DMS 273 treated with DMSO at 0.1 percent for 48 hours (cell line): ENCODE data around the gene UGT1A4.
"Not testable (repeated sequence)": the region's sequence is repeated elsewhere in the genome, so short reads cannot be mapped to it uniquely, and the experiment has no call there.

Experiments used
- DNase-seq: peaks from one replicate; lab custom pipeline; 2025; lab: John Stamatoyannopoulos, UW

UGT1A4 gene

DNA sequence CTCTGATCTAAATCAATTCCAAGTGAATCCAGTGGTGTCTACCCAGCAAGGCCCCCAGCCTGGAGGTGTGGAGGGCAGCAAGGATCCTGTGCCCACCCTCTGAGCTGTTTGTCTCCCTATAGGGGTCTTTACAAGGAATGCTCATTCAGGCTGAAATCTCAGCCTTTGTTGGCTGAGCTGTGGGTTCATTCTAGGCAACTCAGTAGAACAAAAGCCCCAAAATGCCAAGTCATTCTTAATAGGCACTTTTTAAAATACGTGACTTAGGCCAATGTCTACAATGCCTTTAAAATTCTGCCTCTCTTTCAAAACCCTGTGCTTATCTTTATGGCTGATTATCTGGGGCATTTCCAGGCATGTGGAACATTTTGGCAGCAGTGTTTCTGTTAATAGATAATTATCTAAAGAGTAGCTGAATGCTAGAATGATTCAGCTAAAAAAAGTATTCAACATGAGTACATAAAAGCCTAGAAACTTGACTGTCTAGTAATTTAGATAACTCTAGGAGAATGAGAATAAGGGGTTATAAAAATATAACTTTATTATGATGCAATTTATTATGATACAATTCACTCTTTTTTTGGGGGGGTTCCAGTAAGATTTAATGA lies 18.4 kb upstream of the UGT1A4 start:
- DNase-seq, result no peak

DNA sequence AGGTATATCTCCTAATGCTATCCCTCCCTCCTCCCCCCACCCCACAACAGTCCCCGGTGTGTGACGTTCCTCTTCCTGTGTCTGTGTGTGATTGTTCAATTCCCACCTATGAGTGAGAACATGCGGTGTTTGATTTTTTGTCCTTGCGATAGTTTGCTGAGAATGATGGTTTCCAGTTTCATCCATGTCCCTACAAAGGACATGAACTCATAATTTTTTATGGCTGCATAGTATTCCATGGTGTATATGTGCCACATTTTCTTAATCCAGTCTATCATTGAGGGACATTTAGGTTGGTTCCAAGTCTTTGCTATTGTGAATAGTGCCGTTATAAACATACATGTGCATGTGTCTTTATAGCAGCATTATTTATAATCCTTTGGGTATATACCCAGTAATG lies 17.7 kb upstream of the UGT1A4 start:
- not testable (repeated sequence) for DNase-seq

GRCh38 chr2:233702238-233702637 lies 16.3 kb upstream of the UGT1A4 start:
- no peak for DNase-seq

DNA sequence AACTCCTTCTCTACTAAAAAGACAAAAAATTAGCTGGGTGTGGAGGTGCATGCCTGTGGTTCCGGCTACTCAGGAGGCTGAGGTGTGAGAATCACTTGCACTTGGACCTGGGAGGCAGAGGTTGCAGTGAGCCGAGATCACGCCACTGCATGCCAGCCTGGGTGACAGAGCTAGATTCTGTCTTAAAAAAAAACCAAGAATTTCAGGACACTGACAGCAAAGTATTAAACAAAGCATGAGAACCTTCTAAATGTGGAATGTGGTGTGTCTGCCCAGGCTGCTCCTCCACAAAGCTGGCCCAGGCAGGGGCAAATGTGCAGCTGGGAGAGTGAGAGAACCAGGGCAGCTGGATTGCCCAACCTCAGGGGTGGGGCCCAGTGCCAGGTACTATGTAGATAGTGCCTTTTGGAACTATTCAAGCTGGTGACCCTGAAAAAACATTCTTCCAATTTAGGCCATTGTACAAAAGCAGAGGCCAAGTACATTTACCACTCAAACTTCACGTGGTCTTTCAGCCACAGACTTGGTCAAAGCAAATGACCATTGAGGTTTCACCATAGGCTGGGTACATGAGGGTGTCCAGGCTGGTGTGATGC lies 12.5 kb upstream of the UGT1A4 start:
- no peak for DNase-seq

DNA sequence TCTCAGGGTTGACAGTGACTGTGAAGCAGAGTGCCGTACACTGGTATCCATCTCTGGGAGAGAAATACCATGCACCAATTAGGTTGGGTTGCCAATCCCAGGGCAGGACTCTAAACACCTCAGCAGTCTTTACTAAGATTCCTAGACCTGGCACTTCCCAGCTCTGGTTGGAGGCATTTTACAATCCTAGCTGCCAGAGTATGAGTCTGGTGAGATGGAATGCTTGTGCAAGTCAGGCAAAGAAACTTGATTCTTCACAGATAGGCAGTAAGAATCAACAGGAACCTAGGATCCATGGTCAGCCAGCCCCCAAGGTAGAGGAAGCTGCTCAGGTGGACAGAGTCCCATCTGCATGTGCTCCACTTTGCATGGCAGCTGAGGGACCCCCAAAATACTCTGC lies 11.8 kb upstream of the UGT1A4 start:
- no peak for DNase-seq

DNA sequence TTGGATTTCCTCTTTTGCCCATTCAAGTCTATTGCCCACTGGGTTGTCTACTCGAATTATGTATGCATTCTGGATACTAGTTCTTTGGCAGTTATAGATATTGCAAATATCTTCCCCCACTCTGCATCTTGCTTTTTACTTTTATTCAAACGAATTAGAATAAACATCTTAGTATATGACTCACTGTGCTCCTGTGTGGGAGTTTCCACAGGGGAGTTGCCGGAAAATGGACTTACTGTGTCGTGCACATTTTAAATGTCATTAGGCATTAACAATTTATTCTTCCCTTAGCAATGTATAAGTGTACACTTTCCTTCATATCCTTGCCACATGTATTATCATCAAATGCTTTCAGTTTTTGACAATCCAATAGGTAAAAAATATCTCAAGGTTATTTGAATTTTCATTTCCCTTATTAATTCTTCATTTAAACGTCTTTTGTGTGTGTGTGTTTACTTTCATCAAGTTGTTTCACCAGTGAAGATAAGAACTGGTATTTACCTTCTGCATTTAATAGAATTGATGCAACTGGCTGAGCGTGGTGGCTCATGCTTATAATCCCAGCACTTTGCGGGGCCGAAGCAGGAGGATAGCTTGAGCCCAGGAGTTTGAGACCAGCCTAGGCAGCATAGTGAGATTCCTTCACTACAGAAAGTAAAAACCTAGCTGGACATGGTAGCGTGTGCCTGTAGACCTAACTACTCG lies 10.4 kb upstream of the UGT1A4 start:
- DNase-seq, result no peak

GRCh38 chr2:233708942-233709341 lies 9.6 kb upstream of the UGT1A4 start:
- no peak for DNase-seq

GRCh38 chr2:233711312-233712008 lies 7.1 kb upstream of the UGT1A4 start:
- DNase-seq, result peak; percentile 3

DNA sequence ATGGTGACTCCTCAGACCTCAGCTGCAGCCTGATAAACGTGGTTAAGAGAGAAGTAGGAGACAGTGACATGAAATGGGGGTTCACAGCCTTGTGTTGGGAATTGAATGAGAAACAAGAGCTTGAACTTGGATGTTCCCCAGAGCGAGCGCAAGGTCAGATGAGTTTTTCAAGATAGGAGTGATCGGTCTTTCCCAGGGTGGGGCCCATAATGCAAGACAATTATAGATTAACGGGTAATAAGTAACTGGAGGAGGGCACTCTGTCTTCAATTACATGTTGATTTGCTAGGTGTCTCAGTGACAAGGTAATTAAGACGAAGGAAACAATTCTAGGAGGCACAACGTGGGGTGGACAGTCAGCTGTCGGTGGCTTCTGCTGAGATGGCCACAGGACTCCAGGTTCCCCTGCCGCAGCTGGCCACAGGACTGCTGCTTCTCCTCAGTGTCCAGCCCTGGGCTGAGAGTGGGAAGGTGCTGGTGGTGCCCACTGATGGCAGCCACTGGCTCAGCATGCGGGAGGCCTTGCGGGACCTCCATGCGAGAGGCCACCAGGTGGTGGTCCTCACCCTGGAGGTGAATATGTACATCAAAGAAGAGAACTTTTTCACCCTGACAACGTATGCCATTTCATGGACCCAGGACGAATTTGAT lies 5.8 kb upstream of the UGT1A4 start, which contains the start of gene UGT1A5:
Gene UGT1A5, plus strand, starts transcription at position 297 of the 651 bp plus-strand sequence. Its CDS starts 85 bp downstream, at position 382.
- DNase-seq, result no peak

GRCh38 chr2:233713262-233713615 lies 5.3 kb upstream of the UGT1A4 start:
- no peak for DNase-seq

DNA sequence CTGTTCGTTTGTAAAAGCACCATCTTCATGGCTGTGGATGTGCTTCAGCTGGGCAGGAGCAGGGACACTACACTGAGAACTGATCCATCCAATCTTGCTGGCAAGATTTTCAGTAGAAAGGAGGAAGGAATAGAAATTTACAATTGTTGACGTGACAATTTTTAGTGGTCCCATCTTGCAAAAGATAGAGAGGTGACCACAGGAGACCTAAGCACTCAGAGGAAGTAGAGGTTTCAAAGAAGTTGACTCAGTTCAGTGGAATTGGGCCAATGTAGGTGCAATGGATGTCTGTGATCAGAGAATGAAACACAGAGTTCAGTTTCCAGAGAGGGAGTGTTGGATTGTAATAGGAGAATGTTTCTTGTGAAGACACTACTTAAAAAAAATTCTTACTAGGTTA lies 4.4 kb upstream of the UGT1A4 start:
- no peak for DNase-seq

DNA sequence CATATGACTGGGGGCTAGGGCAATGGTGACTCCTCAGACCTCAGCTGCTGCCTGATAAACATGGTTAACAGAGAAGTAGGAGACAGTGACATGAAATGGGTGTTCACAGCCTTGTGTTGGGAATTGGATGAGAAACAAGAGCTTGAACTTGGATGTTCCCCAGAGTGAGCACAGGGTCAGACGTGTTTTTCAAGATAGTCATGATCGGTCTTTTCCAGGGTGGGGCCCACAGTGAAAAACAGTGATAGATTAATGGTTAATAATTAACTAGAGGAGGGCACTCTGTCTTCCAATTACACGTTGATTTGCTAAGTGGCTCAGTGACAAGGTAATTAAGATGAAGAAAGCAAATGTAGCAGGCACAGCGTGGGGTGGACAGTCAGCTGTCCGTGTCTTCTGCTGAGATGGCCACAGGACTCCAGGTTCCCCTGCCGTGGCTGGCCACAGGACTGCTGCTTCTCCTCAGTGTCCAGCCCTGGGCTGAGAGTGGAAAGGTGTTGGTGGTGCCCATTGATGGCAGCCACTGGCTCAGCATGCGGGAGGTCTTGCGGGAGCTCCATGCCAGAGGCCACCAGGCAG lies 10.3 kb downstream of the UGT1A4 start, which contains the start of gene UGT1A3:
Gene UGT1A3, plus strand, starts transcription at position 320 of the 579 bp plus-strand sequence. Its CDS starts 85 bp downstream, at position 405.
- no peak for DNase-seq

DNA sequence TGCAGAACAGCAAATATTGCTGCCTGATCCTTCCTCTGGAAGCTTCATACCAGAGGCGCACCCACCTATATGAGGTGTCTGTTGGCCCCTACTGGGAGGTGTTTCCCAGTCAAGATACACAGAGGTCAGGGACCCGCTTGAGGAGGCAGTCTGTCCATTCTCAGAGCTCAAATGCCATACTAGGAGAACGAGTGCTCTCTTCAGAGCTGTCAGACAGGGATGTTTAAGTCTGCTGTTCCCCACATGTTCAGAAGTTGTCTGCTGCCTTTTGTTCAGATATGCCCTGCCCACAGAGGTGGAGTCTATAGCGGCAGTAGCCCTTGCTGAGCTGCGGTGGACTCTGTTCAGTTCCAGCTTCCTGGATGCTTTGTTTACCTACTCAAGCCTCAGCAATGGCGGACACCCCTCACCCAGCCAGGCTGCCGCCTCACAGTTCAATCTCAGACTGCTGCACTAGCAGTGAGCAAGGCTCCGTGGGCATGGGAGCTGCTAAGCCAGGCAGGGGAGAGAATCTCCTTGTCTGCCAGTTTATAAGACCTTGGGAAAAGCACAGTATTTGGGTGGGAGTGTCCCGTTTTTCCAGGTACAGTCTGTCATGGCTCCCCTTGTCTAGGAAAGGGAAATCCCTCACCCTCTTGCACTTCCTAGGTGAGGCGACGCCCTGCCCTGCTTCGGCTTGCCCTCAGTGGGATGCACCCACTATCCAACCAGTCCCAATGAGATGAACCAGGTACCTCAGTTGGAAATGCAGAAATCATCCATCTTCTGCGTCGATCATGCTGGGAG lies 18.5 kb downstream of the UGT1A4 start:
- not testable (repeated sequence) for DNase-seq

DNA sequence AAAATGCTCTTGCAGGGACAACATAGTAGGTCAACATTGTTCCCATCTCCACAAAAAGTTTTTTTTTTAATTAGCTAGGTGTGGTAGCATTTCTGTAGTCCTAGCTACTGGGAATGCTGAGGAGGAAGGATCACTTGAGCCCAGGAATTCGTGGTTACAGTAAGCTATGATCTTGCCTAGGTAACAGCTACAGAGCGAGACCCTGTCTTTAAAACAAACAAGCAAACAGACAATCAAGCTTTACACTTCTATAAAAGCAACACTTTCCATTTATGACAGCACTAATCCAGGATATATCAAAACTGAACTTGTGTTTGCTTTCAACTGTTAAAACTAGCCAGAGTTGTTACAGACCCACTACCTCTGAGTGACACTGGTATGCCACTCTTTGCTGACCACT lies 22.3 kb downstream of the UGT1A4 start:
- no peak for DNase-seq

DNA sequence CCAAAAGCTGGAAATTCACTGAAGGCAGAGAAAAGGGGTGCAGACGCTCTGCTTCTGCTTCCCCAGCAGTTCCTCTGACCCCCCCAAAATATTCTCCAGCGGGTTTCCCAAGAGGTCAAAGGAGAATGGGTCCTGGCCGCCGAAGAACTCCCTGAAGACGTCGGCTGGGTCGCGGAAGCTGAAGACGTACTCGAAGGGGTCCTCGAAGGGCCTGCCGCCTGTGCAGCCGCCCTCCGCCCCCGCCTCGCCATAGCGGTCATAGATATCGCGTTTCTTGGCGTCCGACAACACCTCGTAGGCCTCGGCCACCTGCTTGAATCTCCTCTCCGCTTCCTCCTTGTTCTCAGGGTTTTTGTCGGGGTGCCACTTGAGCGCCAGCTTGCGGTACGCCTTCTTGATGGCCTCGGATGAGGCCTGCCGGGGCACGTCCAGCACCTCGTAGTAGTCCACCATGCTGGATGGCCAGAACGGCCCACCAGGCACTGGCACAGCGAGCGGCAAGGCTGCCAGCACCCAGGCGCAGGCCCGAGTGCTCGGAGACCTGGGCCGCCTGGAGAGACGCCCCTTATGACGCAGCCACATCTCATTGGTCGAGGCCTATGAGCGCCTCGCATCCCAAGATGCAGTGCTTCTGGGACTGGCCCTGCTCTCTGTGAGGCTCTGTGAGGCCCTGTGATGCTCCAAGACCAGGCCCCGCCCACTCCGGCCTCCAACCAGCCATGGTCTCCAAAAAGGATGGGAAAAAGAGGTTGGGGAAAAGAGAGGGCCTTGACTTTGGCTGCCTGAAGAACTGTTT lies 25.1 kb downstream of the UGT1A4 start:
- no peak for DNase-seq

GRCh38 chr2:233745073-233745755 lies 26.7 kb downstream of the UGT1A4 start:
- DNase-seq, result no peak

GRCh38 chr2:233745838-233746237 lies 27.3 kb downstream of the UGT1A4 start:
- not testable (repeated sequence) for DNase-seq

GRCh38 chr2:233746475-233747282 lies 28.1 kb downstream of the UGT1A4 start:
- no peak for DNase-seq

GRCh38 chr2:233747283-233747544 lies 28.7 kb downstream of the UGT1A4 start:
- DNase-seq, result no peak
